G401.6 (cell line): ENCODE measurements around the gene NSD2.

ENCODE experiments used
- FAIRE-seq: peaks from 2 replicates; lab custom pipeline; 2012; peaks lifted over from hg19 to GRCh38; lab: Jason Lieb, UNC

Gene NSD2

DNA sequence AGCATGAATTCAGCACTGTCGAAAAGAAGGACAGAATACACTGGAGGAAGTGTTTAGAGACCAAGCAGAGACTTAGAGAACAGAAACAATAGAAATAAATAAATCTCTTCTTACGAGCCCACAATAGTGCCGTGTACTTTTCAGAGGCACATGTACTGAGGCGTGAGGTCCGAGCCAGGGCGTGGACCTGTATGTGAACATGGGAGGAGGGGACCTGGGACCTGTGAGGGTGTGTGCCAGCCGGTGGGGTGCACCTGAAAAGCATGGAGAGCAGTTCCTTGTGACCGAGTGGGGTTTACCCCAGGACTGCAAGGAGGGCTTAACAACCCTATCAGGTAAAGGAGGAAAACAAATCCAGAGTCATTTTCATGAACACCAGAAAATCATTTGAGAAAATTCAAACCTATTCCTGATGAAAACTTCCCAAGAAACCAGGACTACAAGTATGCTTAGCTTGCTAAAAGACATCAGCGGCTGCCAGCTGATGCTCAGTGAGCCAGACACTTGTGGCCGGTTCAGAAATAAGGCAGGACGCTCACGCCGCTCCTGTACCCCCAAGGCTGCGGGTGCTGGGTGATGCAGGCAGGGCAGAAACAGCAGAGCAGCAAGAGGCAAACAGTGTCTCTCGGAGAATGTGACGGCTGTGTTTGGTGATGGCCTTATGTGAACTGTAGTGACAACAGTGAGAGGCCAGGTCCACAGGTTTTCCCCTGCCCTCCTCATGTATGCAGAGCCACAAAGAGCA, 100.4 kb downstream of the NSD2 start:
- FAIRE-seq: no peak

DNA sequence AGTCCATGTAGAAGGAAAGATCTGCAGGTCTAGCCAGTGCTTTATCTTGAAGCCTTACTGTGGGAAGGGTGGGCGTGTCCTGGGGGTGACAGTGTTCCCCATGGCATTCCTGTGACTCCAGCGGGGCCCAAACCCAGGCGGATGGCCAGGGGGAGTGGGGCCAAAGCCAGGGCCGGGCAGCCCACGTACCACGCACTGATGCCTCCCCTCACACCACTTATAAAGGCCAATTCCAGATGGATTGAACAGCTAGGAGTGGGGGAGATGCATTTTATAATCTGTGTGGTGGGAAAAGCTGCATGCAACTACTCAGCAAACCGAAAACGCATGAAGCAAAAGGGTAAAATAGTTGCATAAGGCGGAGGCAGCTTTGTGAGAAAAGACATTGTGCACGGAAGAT, 101.2 kb downstream of the NSD2 start:
- FAIRE-seq: no peak

DNA sequence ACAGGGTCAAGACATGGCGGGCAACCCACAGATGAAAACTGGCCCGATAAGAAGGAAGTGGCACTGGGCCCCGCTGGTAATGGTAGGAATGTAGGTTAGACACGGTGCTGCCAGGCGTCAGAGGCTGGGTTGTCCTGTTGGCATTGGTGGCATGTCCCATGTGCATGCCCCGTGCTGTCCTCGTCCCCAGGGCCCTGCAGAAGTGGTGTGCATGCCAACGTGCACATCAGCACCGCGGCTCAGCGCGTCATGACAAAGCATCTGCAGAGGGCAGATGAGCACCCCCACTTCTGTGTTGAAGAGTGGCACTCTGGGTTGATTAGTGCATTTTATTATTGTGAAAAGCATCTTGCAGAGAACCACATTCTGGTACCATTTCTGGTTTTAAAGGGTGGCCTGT, 102.0 kb downstream of the NSD2 start:
- no peak for FAIRE-seq

DNA sequence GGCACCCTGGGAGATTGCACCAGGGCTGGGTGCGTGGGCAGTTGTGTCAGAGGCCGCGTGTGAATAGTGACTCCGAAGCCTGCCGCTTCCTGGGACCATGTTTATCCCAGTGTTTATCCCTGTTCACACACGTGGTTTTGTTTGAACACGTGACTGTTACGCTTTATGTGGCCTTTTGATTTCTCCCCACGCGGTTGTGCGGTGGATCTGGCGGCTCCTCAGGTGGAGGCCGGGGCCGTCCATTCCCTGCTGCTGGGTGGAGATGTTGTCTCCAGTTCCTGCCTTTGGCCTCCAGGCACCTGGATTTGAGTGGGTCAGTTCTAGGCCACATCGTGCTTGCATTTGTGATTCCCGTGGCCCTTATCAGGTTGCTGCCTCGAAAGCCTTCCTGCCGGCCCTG, 102.5 kb downstream of the NSD2 start:
- FAIRE-seq: no peak

DNA sequence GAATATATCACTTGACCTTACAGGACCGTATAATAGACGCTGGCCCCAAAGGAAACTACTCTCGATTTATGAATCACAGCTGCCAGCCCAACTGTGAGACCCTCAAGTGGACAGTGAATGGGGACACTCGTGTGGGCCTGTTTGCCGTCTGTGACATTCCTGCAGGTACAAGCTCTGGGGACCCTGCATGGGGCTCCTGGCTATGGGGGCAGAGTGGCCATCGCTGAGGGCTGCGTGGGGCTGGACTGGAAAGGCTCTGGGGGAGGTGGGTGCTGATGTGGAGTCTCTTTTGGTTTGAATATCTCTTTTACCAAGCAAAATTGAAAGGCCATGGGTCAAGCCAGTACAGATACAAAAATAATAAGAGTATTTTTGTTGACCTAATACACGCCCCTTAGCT, 103.6 kb downstream of the NSD2 start:
- no peak for FAIRE-seq

DNA sequence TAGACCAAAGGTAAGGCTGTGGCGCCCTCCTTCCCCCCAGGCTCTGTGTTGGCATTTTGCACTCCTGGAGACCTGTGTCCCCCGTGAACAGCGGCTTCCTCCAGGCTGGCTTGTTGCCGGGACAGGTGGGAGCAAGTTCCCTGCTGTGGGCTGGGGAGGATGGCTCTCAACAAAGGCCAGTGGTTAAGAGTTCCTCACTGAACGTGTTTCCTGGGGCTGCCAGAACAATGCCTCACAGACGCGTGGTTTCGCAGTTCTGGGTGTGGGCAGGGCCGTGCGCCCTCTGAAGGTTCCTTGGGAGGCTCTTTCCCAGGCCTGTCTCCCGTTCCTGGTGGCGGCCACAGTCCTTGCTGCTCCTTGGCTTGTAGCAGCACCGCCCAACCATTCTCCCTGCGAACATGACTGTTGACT, 104.2 kb downstream of the NSD2 start:
- no peak for FAIRE-seq

DNA sequence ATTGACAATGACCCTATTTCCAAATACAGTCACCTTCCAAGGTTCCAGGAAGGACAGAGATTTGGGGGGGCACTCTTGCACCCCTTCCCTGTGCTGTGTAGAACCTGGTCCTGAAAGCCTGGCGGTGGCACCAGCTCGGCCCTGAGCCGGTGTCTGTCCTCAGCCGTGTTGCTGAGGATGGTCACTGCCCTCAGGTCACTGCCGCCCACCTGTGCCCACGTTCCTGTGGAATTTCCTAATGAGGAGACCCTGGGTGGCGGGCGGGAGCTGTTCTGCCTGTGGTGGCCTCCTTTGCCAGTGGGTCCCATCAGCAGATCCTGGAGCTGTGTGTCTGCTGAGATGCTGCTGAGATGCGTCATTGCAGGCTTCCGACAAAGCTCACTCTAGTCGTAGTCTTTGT, 104.7 kb downstream of the NSD2 start:
- no peak for FAIRE-seq

DNA sequence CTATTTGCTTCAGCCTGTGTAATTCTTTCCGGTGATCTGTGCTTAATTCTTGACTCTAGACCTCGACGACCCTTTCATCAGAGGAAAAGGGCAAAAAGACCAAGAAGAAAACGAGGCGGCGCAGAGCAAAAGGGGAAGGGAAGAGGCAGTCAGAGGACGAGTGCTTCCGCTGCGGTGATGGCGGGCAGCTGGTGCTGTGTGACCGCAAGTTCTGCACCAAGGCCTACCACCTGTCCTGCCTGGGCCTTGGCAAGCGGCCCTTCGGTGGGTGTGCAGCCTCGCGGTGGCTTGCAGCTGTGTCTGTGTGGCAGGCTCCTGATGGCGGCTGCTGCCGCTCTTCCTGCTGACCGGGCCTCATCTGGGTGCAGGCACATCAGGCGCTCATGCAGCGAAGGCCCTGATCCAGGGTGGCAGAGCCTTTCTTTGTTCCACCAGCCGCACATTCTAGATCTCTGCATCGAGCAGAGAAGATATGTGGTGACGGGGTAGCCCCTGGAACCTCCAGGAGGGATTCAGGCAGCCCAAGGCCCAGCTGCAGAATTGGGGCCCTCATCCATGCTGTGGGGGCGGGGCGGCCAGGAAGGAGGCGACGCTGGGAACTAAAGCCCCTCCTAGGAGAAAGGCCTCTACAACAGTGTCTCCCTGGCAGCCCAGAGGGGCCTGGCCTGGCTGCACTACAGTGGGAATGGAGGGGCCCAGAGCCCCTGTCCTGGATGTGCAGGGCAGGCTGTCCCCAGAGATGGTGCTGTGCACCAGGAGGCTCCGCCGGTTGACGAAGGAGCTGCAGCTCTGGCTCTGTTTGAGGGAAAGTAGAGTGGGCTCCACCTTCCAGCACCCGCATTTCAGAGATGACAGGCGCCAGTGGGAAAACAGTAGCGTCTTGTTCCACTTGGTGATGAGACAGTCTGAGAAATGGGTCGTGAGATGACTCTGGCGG, 105.5 kb downstream of the NSD2 start:
- no peak for FAIRE-seq

DNA sequence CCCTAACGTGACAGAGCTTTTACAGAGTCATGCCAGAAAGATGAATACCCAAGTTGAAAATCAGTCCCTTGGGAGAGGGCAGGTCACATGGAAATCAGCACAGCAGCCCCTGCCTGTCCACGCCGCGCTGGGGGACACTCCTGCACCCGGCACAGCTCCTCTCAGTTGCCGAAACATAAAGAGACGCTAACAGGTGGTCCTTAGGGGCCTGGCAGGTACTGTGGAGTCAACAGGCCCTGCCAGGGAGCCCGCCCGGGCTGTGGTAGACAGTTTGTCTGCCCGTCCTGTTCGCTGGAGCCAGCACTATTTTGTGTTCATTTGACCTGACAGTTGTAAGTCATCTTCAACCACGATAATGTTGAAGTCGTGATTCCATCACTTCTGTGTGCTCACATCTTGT, 107.0 kb downstream of the NSD2 start:
- no peak for FAIRE-seq

DNA sequence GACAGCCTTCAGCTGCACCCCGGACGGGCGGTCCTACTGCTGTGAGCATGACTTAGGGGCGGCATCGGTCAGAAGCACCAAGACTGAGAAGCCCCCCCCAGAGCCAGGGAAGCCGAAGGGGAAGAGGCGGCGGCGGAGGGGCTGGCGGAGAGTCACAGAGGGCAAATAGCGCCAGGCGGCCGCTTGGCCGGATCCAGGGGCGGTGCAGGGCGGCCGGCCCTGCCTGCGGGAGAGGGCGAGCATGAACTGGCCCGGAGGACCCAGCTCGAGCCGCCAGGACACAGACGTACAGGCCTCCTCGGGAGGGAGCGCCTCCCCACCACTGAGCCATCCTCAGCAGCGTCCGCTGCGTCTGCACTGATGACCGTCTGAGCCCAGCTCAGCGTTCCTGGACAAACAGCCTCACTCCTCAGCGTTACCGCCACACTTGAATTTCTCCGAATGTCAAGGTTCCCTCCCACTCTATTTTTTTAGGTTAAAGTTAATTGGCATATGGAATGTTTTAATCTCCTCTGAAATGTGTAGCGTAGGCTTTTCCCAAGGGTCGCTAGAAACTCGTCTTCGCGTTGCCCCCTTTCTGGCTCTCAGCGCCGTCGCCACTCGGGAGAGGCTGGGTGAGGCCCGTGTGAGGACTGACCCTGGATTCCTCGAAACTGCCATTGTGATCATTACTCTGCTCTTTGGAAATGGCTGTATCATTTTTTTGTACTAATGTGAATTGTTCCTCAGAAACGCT, 107.7 kb downstream of the NSD2 start:
- no peak for FAIRE-seq

DNA sequence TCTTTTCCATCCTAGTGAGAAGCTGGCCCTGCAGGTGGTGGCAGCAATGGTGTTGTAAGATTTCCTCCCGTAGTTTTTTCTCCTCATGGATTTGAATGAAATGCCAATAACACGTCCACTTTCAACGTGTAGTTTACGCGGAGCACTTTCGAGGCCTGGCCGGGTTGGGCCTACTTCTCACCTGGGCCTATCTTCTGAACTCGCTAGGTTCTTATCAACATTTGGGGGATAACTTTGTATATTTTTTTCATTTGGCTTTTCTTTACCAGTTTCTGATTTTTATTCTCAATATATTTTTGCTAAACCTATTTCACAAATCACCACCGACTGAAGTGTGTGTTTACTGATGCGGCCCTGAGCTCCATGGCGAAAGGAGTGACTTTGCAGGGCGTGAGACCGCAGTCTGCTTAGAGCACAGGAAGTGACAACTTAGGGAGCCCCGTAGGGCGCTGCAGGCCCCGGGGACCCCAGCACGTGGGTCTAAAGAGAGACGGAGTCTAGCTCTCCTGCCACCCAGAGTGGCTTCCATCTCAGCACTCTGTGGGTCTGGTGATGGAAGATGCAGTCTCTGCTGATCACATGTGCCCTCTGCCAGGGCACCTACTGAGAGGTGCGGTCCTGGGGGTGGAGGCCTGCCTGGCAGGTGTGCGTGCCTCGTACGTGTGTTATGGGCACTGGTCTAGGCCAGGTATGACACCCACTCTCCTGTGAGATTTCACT, 108.4 kb downstream of the NSD2 start:
- FAIRE-seq: no peak

DNA sequence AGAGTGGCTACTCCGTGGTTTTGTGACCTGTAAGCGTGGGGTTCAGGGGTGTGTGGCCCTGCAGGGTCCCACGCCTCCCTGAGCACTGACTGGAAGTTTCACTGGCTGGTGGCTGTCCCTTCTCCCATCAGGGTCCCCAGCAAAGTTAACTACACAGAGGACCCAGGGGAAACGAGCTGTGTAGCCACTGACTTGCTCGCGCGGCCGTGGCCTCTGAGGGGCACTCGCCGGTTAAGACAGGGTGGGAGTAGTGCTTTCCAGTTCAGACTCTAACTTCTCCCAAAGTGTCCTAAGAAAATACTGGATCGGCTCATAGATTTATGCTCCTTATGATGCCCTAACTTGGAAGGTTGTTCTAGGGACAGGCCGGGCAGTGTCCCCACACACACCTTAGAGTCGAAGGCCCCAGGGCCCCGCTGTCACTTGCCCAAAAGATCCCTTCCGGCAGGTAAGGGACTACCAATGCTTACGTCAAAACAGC, 109.4 kb downstream of the NSD2 start:
- FAIRE-seq: no peak

DNA sequence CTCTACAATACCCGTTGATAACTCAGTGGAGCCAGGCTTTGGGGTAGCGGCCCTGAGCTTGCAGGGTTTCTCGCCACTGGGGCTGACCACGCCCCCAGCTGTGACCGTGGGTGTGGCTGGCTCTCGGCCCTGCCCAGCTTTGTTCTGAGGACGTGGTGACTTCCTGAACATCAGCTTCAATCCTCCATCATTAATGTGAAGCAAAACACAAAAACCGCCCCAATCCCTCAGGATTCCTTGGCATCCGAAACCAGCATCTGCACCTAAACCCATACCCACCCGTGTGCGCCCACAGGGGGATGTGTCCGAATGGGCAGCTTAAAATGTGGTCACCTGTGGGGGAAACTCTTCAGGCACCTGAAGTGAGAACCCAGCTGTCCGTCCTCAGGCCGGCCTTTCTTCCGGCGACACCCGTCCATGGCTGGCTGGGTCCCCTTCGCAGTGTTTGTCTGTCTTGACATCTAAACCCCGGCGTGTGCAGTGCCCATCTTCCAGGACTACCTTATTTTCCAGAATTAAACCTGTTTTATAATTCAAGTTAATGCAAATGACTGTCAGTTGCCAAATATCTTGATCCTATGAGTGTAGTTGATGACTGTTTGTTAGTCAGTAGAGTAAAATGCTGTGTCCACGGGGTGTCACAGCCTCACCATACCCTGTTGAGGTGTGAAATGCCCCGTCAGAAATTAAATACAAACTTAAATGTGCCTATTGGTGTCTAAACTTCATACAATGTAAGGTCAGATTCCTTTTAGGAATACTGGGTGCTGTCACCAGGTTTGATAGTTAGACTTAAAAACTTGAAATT, 110.3 kb downstream of the NSD2 start:
- no peak for FAIRE-seq

DNA sequence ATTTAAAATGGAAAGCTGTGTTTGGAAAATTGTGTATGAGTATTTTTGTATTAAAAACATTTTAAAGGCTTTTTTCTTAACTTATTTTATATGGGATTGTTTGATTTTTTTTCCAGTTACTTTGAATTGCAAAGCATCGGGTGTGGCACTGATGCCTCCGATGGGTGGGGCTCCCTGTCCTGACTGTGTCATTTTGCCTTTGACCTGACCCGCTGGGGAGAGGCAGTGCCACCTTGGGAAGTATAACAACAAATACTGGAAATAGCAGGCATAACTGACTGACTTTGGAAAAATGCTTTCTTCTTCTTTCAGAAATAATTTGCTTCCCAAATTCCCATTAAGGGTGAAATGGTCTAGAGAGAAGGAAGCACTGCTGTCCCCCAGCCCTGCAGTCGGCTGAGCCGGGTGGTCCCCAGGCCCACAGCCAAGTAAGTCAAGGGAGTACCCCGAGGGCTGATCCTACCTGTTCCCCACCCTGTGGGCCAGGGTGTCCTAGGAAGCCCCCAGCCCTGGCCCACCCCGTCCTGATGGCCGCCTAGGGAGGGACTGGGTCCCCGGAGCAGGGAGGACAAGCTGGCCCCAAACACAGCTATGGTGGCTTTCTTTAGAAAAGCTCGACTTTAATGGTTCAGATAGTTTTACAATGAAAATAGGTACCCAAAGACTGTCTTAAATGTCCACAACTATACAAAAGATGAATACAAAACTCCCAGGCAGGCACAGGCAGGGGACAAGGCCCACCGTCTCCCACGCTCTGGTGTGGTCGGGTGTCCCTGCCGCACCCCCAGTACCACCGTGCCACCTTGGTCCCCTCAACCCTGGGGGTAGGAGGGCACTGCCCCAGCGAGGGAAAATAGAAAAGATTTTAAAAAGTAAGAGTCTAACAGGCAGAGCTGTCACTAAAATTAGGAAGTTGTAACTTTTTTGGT, 111.2 kb downstream of the NSD2 start:
- no peak for FAIRE-seq

DNA sequence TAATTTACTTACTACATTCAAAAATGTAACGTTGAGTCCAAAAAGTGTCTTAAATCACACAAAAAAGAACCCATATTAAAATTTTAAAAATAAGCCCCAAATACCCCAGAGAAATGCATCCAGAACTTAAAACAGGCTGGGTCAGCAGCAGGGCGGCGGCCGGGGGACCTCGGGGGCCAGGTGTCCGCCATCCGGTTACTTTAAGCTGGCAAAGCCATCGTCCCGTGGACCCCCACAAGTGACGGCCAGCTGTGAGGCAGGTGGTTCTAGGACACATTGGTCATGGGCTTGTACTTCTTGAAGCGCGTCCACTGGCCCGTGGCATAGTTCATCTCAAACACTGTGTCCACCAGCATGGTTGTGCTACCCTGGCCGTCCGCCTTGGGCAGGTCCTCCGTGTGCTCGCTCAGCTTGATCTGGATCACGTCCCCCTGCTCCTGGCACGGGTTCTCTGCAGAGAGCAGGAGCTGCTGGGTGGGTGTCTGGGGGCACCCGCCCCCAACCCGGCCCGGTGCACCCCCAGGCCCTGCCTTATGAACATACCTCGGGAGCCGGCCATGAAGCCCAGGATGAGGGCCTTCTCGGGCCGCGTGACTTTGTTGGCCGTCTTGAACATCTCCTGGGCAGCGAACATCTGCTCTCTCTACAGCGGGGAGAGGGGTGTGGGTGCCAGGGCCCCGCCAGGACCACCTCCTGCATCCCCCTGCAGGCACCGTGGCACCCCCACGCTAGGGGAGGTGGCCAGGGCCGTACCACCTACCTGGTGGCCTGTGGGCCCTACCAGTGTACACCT, 112.1 kb downstream of the NSD2 start:
- no peak for FAIRE-seq

DNA sequence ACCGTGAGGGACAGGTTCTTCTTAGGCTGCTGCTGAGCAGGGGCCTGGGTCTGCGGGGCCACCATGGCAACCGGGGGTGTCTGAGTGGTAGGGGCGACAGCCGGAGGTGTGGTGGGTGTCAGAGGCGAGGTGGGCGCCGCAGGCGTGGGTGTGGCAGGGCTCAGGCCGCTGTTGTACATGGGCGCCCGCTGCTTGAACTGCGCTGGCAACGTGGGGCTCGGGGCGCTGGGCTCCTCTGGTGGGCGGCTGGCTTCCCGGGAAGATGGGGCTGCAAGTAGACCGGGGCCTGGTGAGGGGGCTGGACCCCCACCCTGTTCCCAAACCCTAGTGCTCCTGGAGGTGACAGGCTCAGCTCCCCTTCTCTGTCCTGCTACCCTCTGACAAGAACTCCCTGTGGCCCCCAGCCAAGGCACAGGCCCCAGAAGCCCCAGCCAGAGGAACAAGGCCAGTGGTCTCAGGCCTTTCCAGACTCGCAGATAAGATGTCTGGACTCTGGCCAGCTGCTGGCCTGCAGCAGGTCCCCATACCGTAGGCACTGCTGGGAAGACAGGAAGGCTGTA, 112.7 kb downstream of the NSD2 start:
- no peak for FAIRE-seq

DNA sequence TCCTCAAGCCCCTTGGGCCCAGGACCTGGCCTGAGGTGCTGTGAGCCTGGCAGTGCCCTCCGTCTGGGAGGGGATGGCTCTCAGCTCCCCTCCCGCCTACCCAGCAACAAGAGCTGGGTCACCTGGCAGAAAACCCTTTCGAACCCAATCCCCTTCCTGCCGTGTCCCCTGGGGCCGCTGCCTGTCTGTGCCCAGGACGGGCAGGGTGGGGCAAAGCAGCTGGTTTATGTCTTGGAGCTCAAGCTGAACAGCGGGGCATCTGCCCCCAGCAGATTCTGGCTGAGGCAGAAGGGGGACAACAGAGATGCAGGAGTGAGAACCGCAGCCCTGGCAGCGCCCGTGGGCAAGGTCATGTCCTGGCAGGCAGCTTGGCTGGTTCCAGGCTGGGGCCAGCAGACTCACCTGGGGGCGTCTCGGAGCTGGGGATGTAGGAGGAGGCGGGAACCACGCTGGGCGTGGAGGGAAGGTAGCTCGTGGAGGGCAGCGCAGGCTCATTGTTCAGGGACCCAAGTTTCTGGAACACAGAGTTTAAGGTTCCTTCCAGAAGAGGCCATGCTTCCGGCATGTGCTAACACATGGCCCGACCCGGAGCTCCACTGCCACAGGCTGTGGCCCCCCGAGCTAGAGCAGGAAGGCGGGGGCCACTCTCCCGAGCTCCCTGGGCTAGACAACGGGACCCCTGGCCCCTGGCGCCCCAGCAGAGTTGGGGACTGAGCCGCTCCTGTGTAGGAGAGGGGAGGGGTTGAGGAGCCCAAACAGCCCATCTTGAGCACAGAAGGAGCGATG, 113.4 kb downstream of the NSD2 start:
- FAIRE-seq: no peak

DNA sequence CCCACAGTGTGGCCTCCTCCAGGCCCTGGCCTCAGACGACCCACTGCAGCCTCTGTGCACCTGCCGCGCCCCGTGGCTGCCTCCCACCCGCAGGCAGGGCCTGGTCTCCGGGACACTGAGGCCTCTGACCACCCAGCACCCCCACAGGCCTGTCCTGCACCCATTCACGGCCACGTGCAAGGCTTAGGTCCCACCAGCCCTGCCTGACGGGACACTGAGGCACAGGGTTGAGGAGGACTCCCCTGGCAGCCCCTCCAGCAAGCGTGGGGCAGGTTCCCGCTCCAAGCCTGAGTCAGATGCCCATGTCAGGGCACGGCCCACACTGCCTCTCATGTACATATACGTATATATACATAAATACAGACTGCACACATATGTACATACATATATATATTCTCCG, 114.1 kb downstream of the NSD2 start:
- FAIRE-seq: no peak
